ENCODE results near the gene LRRC8C. TPM values are rescaled to one million over a fixed set of nuclear protein-coding genes. Genes with fewer than 3 reads are reported as not detected.
"Not testable (repeated sequence)": the region's sequence is repeated elsewhere in the genome, so short reads cannot be mapped to it uniquely, and the experiment has no call there.

Gene LRRC8C
- total RNA-seq, 2 donors from 2014 or later, result 2.0 to 12.4 TPM

DNA sequence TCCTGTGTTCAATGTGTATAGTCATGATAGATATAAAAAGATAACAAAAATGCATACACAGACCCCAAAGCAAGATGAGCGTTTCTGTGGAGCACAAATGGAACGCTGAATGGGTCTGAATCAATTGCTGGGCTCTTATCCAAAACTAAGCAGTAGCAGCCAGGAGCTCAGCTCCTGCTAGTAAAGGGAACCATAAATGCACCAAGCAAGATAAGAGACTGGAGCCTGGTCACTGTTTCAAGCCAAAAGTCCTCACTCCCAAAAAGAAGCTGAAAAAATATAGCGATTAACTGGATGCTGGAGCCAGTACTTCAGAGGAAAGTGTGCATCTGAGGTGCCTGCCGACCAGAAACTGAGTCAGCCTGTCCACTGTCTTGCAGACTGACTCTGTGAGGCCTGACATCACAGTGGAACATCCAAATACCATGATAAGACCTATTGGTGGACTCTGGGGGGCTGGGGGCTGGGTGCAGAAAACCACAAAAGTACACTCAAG, 68.9 kb downstream of the LRRC8C start:
- no peaks in the 10 kb centered on the region for H3K36me3 ChIP-seq
- DNase-seq (ENCODE audit: low spot score), result no peak
- intact Hi-C loops (cut with DNase I), result no loop called here
- 21% methylated on average over 4 of the region's 4 CpGs for WGBS
- H3K9me3 ChIP-seq, result no peaks in the 10 kb centered on the region
- no peaks in the 10 kb centered on the region for H3K27me3 ChIP-seq (replicated peaks; ENCODE audit: insufficient read depth)
- no peak overlapping the region for H3K27ac ChIP-seq
- H3K4me3 ChIP-seq, result no peak overlapping the region
- no peaks in the 10 kb centered on the region for H3K4me1 ChIP-seq (replicated peaks)
- no peak for TF ChIP-seq POLR2AphosphoS5 (IDR thresholded peaks at IDR 0.05)
- TF ChIP-seq, protein P1, sequence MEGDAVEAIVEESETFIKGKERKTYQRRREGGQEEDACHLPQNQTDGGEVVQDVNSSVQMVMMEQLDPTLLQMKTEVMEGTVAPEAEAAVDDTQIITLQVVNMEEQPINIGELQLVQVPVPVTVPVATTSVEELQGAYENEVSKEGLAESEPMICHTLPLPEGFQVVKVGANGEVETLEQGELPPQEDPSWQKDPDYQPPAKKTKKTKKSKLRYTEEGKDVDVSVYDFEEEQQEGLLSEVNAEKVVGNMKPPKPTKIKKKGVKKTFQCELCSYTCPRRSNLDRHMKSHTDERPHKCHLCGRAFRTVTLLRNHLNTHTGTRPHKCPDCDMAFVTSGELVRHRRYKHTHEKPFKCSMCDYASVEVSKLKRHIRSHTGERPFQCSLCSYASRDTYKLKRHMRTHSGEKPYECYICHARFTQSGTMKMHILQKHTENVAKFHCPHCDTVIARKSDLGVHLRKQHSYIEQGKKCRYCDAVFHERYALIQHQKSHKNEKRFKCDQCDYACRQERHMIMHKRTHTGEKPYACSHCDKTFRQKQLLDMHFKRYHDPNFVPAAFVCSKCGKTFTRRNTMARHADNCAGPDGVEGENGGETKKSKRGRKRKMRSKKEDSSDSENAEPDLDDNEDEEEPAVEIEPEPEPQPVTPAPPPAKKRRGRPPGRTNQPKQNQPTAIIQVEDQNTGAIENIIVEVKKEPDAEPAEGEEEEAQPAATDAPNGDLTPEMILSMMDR (IDR thresholded peaks at IDR 0.05), result no peak
- no peak for TF ChIP-seq POLR2A (IDR thresholded peaks at IDR 0.05)

DNA sequence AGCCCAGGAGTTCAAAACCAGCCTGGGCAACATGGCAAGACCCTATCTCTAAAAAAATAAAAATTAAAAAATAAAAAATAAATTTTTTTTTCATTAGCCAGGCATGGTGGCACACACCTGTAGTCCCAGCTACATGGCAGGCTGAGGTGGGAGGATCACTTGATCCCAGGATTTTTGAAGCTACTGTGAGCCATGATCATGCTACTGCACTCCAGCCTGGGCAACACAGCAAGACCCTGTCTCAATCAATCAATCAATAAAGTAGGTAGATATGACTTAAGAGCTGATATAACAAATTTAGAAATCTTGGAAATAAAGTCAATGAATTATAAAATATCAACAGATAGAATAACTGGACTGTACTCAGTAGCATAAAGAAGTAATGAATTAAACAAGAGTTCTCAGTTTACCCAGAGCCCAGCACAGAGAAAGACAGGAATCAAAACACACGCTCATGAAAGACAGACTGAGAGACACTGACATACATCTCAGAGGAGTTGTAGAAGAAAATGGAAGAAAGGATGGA, 69.7 kb downstream of the LRRC8C start:
- H3K27ac ChIP-seq, result no peak overlapping the region
- TF ChIP-seq, protein P1 (IDR thresholded peaks at IDR 0.05), result no peak
- TF ChIP-seq POLR2AphosphoS5 (IDR thresholded peaks at IDR 0.05) (no peak), POLR2A (IDR thresholded peaks at IDR 0.05) (no peak)
- H3K36me3 ChIP-seq, result no peaks in the 10 kb centered on the region
- no peaks in the 10 kb centered on the region for H3K4me1 ChIP-seq (replicated peaks)
- no peak for DNase-seq (ENCODE audit: low spot score)
- 100% methylated on average over 1 of the region's 1 CpG for WGBS
- intact Hi-C loops (cut with DNase I), result no loop called here
- no peaks in the 10 kb centered on the region for H3K27me3 ChIP-seq (replicated peaks; ENCODE audit: insufficient read depth)
- H3K9me3 ChIP-seq, result no peaks in the 10 kb centered on the region
- H3K4me3 ChIP-seq, result no peak overlapping the region

DNA sequence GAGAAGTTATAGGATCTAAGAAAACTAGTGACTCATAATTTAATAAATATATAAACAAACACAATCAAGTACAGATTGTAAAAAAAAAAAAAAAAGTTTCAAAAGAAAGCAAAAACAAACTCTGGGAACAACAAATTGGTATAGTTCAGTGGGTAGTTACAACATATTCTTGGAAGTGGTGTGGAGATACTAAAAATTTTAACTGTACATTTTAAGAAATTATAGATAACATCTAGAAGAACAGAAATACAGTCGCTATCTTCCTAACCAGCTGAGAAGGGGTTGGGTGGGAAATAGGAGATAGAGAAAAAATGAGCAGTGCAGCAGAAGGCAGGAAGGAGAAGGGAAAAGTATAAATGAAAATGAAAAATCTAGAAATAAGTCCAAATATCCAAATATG, 70.5 kb downstream of the LRRC8C start:
- Histone ChIP-seq H3K9me3 (no peaks in the 10 kb centered on the region), H3K27ac (no peak overlapping the region), H3K4me1 (replicated peaks) (no peaks in the 10 kb centered on the region), H3K27me3 (replicated peaks; ENCODE audit: insufficient read depth) (no peaks in the 10 kb centered on the region), H3K4me3 (no peak overlapping the region), H3K36me3 (no peaks in the 10 kb centered on the region)
- WGBS, result 68% methylated on average over 1 of the region's 1 CpG
- DNase-seq (ENCODE audit: low spot score), result no peak
- no peak for TF ChIP-seq POLR2A (IDR thresholded peaks at IDR 0.05)
- TF ChIP-seq, protein P1 (IDR thresholded peaks at IDR 0.05), result no peak
- TF ChIP-seq POLR2AphosphoS5 (IDR thresholded peaks at IDR 0.05), result no peak
- intact Hi-C loops (cut with DNase I), result no loop called here

DNA sequence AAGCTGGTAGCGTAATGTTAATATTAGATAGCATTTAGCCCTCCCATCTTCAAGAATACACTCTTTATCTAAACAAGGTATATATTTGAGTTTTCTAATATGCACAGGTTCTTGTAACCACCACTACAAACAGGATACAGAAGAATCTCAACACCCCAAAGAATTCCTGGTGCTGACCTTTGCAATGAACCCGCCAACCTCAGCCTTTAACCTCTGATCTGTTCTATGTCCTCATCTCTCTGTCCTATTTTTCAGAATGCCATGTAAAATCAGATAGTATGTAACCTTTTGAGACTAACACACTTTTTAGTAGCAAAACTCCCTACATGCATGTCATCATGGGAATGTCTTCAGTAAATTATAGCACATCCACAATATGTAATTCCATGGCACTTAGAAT, 71.1 kb downstream of the LRRC8C start:
- Histone ChIP-seq H3K4me3 (no peak overlapping the region), H3K27me3 (replicated peaks; ENCODE audit: insufficient read depth) (no peaks in the 10 kb centered on the region), H3K27ac (no peak overlapping the region), H3K36me3 (no peaks in the 10 kb centered on the region), H3K9me3 (no peaks in the 10 kb centered on the region), H3K4me1 (replicated peaks) (no peaks in the 10 kb centered on the region)
- 97% methylated on average over 2 of the region's 2 CpGs for WGBS
- no peak for DNase-seq (ENCODE audit: low spot score)
- intact Hi-C loops (cut with DNase I), result no loop called here
- no peak for TF ChIP-seq POLR2A (IDR thresholded peaks at IDR 0.05)
- TF ChIP-seq, protein P1 (IDR thresholded peaks at IDR 0.05), result no peak
- TF ChIP-seq POLR2AphosphoS5 (IDR thresholded peaks at IDR 0.05), result no peak

DNA sequence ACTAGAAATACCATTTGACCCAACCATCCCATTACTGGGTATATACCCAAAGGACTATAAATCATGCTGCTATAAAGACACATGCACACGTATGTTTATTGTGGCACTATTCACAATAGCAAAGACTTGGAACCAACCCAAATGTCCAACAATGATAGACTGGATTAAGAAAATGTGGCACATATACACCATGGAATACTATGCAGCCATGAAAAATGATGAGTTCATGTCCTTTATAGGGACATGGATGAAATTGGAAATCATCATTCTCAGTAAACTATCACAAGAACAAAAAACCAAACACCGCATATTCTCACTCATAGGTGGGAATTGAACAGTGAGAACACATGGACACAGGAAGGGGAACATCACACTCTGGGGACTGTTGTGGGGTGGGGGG, 72.0 kb downstream of the LRRC8C start:
- H3K4me1 ChIP-seq (replicated peaks); H3K27me3 ChIP-seq (replicated peaks; ENCODE audit: insufficient read depth); H3K27ac ChIP-seq; DNase-seq (ENCODE audit: low spot score); intact Hi-C loops (cut with DNase I); H3K4me3 ChIP-seq; H3K9me3 ChIP-seq; H3K36me3 ChIP-seq: not testable (repeated sequence)
- 100% methylated on average over 1 of the region's 2 CpGs for WGBS
